Activated CD4-positive, alpha-beta T cell treated with anti-CD3 and anti-CD28 coated beads for 4 hours (primary cell): Measurements from ENCODE around the gene LRRC26.

ENCODE experiments used
- DNase-seq, 2 donors: peaks; one replicate each; pipeline ENCODE4 v3.0.0-alpha.2; 2020

LRRC26 gene

GRCh38 chr9:137181680-137182079 lies 11.8 kb upstream of the LRRC26 start:
- no peak for DNase-seq

- no peak for DNase-seq
Measured at GRCh38 chr9:137180491-137180890, 10.6 kb upstream of the LRRC26 start.

GRCh38 chr9:137179761-137180160 lies 9.9 kb upstream of the LRRC26 start:
- no peak for DNase-seq

- DNase-seq = no peak
Measured at GRCh38 chr9:137178939-137179630, 9.2 kb upstream of the LRRC26 start.

GRCh38 chr9:137178201-137178938 lies 8.5 kb upstream of the LRRC26 start:
- DNase-seq = no peak

- no peak for DNase-seq
Measured at GRCh38 chr9:137176302-137177182, 6.7 kb upstream of the LRRC26 start.

- no peak for DNase-seq
Measured at GRCh38 chr9:137175345-137175961, 5.6 kb upstream of the LRRC26 start.

- no peak for DNase-seq
Measured at GRCh38 chr9:137174722-137175293, 5.0 kb upstream of the LRRC26 start.

- no peak for DNase-seq
Measured at GRCh38 chr9:137173796-137174664, 4.2 kb upstream of the LRRC26 start.

- DNase-seq = no peak
Measured at GRCh38 chr9:137172901-137173795, 3.3 kb upstream of the LRRC26 start.

- DNase-seq = no peak
Measured at GRCh38 chr9:137171149-137171900, 1.5 kb upstream of the LRRC26 start.

GRCh38 chr9:137170486-137171148 lies 766 bp upstream of the LRRC26 start:
- DNase-seq = no peak

- DNase-seq = no peak
Measured at GRCh38 chr9:137168904-137169856, 671 bp downstream of the LRRC26 start.

- DNase-seq = no peak
Measured at GRCh38 chr9:137168573-137168903, 1.3 kb downstream of the LRRC26 start.

- DNase-seq = no peak
Measured at GRCh38 chr9:137167747-137168572, 1.9 kb downstream of the LRRC26 start.

GRCh38 chr9:137167277-137167746 lies 2.5 kb downstream of the LRRC26 start:
- DNase-seq = no peak
